SK-MEL-5 (cell line): Measurements from ENCODE around the gene SORCS2. TPM values are rescaled to one million over a fixed set of nuclear protein-coding genes. Genes with fewer than 3 reads are reported as not detected.

ENCODE experiments used
- DNase-seq: peaks from one replicate; pipeline ENCODE4 v3.0.0-alpha.2; 2016; ENCODE audit warnings: low read depth, low spot score
- in situ Hi-C: cut with HindIII; loops from 2 replicates; pipeline ENCODE4 v1.10.0; 2016; ENCODE audit warnings: low sequenced_read_pairs, high pct_unique_total_duplicates, low pct_unique_long_range_greater_than_20kb
- total RNA-seq: library from RNA; depleted of rRNA; stranded (reverse); fragments of >200 nt; shearing (Covaris generic); gene quantifications from 2 replicates; pipeline ENCODE4 v1.2.3, GENCODE V29; 2014

The SORCS2 gene
- total RNA-seq, 1 experiment from 2014 or later: not detected

DNA sequence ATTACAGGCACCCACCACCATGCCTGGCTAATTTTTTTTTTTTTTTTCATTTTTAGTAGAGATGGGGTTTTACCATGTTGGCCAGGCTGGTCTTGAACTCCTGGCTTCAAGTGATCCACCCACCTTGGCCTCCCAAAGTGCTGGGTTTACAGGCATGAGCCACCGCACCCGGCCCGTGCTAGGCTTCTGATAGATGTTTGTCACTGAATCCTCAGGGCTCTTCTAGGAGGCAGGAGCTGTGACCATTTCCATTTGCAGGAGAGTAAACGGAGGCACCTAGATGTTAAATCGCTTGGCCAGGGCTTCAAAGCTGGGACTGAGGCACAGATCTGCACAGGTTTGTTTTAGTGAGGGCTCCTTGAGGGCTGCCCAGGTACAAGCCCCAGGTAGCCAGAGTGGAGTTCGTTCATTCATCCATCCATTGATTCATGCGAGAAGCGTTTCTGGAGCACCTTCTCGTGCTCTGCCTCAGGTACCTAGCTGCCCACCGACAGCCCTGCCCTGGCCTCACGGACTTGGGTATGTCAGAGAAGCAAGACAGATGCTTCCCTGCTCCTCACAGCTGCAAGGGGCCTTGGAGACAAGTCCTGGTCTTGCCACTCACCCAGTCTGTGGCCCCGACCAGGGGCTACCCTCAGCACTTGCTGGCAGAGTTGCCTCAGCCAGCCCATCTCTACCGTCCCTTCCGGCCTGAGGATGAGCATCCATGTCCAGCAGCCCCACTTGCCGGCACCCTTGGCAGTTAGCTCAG, 136.0 kb downstream of the SORCS2 start:
- in situ Hi-C loops: no loop called here
- no peak for DNase-seq

DNA sequence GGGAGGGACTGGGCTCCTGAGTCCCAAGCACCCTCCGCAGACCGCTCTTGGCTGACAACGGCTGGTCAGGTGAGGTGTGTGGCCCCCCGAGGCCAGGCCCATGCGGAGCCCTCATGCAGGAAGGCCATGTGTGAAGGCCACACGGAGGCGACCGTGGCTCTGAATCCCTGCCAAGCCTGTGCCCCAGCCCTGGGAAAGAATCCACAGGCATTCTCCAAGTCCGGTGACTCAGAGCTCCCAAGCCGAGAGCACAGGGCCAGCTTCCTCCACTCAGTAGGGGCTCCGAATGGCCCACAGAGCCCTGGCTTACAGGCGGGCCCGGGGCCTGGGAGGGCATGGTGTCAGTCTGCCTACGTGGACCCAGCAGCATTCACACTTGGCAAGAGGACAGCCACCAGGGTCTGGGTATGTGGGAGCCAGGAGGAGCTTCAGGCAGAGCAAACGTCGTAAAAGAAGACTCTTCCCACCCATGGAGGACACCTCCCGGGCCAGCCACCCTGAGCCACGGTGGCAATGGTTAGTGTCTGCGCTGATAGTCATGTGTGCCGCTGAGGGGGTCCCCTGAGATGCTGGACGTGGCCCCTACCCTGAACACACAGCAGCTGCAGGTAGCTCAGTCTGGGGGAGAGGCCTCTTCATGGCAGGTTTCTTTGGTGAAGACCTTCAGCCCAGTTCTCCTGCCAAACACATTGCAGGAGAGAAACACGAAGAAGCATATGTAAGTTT, 136.7 kb downstream of the SORCS2 start:
- no peak for DNase-seq
- in situ Hi-C loops: no loop called here

DNA sequence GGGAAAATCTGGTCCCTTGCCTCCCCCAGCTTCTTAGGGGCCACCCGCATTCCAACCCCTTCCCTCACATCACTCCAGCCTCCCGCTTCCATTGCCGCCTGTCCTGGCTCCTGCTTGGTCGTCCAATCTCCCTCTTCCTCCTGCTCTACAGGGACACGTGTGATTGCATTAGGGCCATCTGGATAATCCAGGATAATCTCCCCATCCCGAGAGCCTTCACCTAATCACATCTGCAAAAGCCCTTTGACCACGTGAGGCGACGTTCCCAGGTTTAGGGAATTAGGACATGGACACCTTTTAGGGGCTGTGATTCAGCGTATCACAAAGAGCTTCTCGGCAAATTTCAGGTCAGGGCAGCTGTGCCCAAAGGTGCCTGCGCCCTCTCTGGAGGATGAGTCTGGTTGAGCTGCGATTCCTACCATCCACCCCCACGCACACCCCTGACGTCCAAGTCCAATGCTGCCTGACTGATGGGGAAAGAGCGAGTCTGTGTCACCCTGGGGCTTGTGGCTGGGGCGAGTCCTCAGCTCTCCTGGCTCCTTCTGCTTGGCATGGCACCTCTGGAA, 137.8 kb downstream of the SORCS2 start:
- DNase-seq: no peak
- in situ Hi-C loops: no loop called here

DNA sequence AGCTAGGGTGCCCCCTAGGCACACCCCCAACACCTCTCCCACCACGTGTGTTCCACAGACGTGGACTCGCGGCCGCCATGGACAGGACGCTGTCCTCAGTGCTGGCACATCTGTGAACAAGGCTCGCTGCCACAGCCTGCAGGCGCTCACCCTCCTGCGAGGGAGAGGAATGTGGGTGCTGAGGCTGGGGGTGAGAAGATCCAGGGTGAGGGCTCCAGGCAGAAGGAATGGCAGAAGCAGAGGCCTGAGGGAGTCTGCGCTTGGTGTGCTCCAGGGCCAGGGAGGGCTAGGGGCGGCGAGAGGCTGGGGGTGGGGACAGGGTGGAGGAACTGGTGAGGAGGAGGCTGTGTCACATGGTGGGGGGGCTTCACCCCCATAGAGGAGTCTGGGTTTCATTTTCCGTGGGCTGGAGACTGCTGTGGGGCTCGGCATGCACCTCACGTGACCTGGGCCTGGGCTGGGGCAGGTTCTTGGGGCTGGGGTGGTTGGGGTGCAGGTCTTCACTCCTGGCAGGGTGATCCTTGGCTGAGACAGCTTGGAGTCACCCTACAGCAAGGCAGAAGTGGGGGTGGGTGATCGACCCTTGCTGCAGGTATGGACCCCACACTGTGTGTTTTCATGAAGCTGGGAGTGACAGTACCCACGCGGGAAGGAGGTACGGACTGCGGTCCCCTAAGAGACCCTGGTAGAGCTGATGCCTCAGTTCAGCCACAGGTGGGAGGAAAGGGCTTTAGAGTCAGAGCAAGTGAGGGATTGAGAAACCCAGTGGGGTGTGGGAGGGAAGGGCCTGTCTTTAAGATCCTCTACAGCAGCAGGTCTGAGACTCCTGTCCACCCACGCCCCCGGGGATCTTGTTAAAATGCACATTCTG, 138.7 kb downstream of the SORCS2 start:
- DNase-seq: no peak
- in situ Hi-C loops: no loop called here

DNA sequence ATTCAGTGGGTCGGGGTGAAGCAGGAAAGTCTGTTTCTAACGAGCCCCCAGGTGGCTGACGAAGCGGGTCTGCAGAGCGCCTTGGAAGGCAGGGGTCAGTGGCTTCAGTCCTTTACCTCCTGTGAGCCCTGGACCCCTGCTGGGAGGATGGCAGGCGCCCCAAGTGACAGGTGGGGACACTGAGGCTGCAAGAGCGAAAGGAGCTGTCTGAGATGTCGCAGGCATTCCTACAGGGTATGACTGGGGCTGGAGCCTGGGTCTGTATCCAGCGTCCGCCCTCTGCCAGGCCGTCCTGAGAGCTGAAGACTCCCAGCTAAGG, 139.3 kb downstream of the SORCS2 start:
- in situ Hi-C loops: no loop called here
- no peak for DNase-seq

DNA sequence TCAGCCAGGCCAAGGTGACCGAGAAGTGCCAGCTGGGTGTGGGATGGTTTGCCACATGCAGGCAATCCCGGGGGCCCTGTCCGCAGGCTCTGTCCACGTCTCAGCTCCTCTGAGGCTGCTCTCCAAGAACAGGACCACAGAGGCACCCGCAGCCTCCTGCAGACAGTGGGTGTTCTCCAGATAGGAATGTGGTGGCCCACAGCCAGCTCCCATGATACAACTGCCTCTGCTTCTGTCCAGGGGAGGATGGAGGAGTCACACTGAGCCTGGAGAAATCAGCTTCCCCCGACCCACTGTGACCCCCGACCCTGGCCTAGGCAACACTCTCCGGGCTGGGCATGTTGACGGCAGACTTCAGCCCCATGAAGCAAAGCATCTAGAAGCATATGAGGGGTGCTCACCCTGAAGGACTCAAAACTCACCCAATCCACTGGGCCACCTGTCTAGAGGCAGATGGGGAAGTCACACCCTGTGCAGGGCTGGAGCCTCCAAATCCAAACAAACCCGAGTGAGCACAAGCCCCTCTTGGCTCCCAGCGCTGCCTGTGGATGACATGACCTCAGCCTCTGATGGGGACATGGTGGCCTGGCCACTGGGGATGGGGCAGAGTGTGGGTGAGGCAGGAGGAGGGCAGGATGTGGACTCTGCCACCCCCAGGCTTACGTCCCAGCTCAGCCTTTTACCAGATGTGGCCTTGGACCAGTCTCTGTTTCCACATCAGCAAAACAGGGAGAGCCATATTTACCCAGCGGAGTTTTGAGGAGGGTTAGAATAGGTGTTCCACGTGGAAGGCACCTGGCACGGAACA, 140.1 kb downstream of the SORCS2 start:
- in situ Hi-C loops: no loop called here
- DNase-seq: no peak

DNA sequence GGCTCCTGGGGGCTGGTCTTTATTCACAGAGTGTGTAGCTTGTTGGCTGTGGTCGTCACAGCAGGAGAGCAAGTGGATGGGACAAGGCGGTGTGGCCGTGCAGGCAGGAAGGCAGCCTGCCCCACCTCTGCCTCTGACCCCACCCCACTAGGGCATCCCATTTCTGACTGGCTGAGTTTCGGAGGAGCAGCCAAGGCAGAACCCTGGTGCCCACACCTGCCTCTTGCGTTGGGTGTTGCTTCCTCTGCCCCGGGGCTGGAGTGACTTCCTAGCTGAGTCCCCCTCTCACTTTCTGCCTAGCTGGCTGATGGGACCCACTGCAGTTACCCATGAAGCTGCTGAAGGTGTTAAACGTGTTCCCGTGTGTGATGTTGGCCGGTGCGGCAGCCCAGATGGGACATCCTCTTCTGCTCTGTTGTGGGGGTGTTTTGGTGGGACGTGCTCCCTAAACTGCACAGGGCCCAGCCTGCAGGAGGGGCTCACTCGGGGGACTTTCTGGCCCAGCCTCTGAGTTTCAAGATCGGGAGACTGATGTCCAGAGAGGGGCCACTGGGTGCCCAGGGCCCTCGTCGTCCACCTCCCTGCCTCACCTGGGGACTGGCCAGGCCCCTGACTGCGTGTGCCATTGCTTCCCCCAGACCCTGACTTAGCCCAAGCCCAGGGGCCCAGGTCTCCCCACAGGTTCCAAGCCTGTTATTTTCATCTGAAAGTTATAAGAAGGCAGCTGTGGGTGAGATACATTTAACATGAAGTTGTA, 140.9 kb downstream of the SORCS2 start:
- in situ Hi-C loops: no loop called here
- no peak for DNase-seq

DNA sequence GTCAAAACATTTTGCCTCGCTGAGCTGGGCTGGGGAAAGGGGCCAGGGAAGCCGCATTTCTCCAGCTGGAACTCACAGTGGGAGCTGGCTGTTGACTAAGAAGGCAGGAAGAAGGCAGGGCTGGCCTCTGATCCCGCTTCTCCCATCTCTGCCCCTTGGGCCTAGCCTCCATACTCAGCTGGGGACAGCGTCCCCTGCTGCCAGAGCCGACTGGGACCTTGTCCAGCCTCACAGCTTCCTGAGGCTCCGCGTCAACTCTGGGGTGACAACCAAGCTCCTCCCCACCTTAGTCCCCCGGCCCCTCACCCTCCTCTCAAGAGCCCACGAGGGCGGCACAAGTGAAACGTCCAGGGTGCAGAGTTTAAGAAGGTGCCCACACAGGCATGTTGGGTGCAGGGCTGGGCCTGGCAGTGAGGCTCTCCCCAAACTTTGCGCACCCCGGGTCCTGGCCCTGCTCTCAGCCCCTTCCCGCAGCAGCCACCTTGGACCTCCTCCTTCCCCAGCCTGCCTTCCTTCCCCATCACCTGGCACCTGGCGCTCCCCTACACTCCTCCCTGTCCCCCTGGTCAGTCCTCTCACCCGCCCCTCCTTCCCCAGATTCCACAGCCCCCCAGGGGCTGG, 141.6 kb downstream of the SORCS2 start:
- in situ Hi-C loops: no loop called here
- no peak for DNase-seq

DNA sequence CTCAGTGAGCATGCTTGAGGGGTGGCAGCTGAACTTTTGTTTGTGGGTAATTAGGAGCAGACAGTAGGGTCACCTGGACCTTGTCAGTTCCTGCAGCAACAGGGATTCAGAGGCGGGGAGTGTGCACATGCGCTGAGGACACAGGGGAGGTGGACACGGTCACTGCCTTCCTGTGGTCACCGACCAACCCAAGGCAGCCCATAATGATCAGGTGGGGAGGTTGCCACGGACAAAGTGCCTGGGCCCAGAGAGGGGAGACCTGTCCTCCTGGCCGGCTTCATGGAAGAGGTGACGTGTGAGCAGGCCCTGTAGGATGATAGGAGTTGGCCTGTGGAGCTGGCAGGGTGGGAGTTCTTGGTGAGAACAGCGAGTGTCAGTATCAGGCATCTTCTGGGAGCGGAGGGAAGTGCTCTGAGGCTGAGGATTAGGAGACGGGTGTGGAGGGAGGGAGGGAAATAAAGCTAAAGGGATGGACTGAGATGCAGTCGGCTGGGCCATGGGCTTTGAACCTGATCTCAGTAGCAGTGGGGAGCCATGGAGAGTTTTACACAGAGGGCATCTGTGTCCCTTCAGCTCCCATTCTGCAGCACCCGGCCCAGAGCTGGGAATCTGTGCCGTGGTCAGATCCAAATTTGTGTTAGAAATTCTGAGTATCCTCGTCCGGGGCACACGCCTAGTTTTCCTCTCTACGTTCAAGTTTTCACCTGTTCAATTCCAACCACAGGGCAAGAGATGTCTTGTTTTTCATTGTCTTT, 142.4 kb downstream of the SORCS2 start:
- in situ Hi-C loops: no loop called here
- DNase-seq: no peak

DNA sequence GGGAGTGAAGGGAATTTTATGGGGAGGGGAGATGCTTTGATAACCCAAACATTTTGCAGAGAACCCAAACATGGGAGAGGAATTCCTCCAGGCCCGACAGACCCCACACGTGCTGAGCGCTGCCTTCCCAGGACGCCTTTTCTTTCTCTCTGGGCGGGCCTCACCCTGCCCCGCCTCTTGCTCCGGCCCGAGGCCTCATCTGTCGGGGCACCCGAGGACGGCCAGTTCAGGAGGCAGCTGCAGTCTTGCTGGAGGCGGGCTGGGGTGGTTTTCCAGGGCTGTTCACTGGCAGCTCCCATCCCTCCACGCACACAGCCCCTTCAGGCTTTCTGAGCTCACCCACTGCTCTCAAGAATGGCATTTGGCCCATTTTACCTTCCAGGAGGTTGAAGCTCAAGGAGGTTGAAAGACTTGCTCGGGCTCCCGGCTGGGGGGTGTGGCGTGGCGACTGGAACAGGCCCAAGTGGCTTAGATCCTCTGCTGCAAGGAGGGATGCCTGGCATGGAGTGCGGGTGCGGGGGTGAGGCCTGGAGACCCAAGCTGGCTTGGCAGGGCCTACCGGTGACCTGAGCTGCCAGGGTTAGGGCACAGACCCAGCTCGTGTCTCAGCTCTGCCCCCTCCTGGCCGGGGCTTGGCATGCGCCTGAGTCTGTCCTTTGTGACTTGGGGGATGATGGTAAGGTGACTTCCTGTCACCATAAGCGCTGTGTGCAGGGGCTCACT, 143.2 kb downstream of the SORCS2 start:
- DNase-seq: peak; percentile 66
- in situ Hi-C loops: no loop called here

DNA sequence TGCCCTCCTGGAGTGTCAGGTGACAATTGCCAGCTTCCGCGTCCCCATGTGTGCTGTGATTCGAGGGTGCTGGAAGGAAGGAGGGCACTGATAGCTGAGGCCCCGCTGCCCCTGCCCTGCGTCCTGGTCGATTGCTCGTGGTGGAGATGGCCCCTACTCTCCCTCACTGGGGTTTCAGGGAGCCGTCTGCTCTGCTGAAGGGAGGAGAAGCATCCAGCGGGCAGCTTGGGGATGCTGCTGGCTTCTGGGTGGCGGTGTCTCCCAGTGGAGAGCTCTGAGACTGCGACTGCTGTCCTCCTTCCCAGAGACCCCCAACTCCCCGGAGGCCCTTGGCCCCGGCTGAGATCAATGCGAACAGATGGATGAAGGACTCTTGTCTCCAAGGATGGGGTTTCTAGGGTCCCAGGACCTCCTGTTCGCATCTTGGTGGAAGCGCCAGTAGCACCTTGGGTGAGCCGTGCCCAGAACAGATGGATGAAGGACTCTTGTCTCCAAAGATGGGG, 143.8 kb downstream of the SORCS2 start:
- in situ Hi-C loops: no loop called here
- DNase-seq: no peak

DNA sequence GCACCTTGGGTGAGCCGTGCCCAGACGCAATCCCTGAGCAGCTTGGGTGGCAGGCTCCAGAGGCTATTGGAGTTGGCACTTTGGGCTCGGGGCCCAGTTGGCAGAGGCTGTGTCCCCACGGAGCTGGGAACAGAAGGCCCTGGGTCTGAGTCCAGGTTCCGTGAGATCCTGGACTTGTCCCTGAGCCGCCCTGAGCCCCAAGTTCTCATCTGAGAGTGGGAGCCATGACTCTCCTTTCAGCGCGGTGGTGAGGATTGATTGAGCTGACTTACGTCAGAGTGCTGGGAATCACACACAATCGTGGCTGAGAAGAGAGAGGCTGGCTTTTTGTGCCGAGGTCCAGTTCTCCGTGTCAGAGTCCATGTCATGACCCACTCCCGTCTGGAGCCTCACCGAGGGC, 144.4 kb downstream of the SORCS2 start:
- DNase-seq: no peak
- in situ Hi-C loops: no loop called here

DNA sequence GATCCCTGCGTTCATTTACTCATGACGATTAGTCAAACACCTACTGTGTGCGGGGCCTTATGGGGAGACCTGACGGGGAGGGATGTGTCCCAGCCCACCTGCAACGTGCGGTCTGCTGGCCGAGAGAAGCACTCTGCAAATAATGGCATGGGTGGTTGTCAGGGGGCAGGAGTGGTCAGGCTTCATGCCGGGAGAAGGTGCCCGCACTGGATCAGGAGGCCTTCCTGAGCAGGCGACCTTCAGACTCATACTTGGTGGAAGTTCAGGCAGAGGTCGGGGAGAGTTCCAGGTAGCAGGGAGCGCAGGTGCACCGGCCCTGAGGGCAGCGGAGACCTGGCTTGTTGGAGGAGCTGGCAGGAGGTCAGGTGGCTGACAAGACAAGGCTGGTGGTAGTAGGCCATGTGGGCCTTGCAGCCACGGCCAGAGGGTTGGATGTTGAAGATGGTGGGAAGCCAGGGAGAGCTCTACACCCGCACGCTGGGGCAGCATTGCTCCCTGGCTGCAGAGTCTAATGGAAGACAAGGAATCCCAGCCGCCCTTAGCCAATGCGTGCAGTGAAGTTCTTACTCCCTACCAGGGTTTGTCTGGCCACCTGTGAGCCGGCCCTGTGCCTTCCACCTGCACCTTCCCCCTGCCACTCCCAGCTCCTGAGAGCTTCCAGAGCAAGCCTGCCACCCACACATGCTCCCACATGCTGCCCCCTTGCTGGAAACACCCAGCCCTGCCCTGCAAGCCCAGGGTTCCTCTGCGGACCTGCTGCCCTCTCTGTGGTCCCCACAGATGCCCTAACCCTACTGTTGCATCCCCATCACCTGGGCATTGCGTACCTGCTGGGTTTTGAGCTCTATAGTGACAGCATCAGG, 145.1 kb downstream of the SORCS2 start:
- in situ Hi-C loops: no loop called here
- DNase-seq: no peak

DNA sequence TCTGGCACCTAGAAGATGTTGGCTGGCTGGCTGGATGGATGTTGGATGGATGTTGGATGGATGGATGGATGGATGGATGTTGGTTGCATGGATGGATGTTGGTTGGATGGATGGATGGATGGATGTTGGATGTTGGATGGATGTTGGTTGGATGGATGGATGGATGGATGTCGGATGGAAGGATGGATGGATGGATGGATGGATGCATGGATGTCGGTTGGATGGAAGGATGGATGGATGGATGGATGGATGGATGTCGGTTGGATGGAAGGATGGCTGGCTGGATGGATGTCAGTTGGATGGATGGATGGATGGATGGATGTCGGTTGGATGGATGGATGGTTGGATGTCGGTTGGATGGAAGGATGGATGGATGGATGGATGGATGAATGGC, 145.7 kb downstream of the SORCS2 start:
- in situ Hi-C loops: no loop called here
- no peak for DNase-seq
